ENCODE data around the gene ZFC3H1. TPM values are rescaled to one million over a fixed set of nuclear protein-coding genes. Genes with fewer than 3 reads are reported as not detected.
"Not testable (repeated sequence)": the region's sequence is repeated elsewhere in the genome, so short reads cannot be mapped to it uniquely, and the experiment has no call there.

The ZFC3H1 gene
- total and polyA plus RNA-seq, 2 donors (not counting 3 experiments of a cell fraction or from before 2014, with no cell fraction given), result 23.6 to 60.4 TPM

DNA sequence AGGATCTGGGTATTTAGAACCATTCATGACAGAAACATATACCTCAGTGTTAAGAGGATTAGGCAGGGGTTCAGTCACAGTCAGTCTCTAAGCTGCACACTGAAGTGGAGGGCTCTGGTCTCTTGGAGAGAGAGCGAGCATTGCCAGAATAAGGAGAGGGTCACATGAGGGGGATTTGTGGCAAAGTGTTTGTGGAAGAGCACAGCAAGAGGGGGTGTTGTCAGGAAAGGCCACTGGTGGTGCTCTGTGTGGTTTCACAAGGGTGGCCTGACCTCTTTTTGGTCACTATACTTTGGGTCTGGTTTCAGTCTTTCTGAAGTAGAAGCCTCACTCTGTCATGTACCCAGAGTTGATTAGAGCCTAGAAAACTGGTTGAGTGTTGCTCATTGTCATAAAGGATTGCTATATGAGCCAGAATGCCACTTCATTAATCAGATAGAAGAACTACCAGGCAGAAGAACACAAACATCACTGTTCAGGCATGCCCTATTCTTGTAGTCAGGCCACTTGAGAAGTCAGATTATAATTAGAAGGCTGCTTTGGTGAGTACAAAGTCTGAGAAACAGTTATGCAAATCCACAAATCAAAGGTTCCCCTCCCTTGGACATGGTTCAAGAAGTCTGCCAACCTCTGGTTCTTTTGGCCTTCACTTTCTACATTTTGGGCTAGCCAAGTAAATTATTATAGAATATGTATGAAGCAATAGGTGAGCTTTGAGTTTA is 30.6 kb upstream of the ZFC3H1 start:
- Histone ChIP-seq H3K9me1 (replicated peaks; ENCODE audit: control insufficient read depth, extremely low read depth, insufficient read depth, low read length) (no peaks in the 10 kb centered on the region), H3K27ac (ENCODE audit: insufficient read depth, low read depth, low read length) (no peak overlapping the region), H3K4me1 (ENCODE audit: control insufficient read depth, extremely low read depth, insufficient read depth, low read length) (no peaks in the 10 kb centered on the region), H3K4me3 (replicated peaks in 1 of 3; ENCODE audit: insufficient read depth in 1 of 3, low read depth in 1 of 3, low read length in 3 of 3) (no peak overlapping the region), H3K9ac (replicated peaks; ENCODE audit: extremely low read depth, insufficient read depth, low read length) (no peak overlapping the region), H3K79me2 (ENCODE audit: control insufficient read depth, insufficient read depth, low read length) (no peaks in the 10 kb centered on the region), H2AFZ (ENCODE audit: low read depth, low read length) (no peak overlapping the region), H3K9me3 (replicated peaks; ENCODE audit: control insufficient read depth, insufficient read depth, low read length) (no peaks in the 10 kb centered on the region), H4K20me1 (replicated peaks; ENCODE audit: control insufficient read depth, extremely low read depth, insufficient read depth, low read length) (no peaks in the 10 kb centered on the region), H3K4me2 (ENCODE audit: insufficient read depth, low read length) (no peak overlapping the region), H3K27me3 (ENCODE audit: control insufficient read depth in 2 of 2, insufficient read depth in 2 of 2, low read length in 2 of 2) (no peaks in the 10 kb centered on the region), H3K36me3 (ENCODE audit: control insufficient read depth in 2 of 2, extremely low read depth in 1 of 2, insufficient read depth in 2 of 2, low read length in 2 of 2) (peaks cover 0 to 3% of the 10 kb centered on the region in 2 experiments)
- BruUV-seq (replicated peaks), result no TSS peak
- dilution Hi-C loops (cut with MboI; ENCODE audit: extremely low pct_ligation_motif_present, low sequenced_read_pairs) (no loop called here), intact Hi-C loops (cut with micrococcal nuclease) (no loop called here)
- CTCF ChIA-PET, result interaction anchor here (0.9 kb wide), 1 partner anchor 53 kb away, joined by 3 read pairs; no protein-coding TSS in a partner anchor
- no peak for DNase-seq (ENCODE audit: low read depth, low spot score)
- no peak for FAIRE-seq
- TF ChIP-seq GATA2 (IDR thresholded peaks at IDR 0.05; ENCODE audit: insufficient read depth, insufficient read length, low read depth, low read length) (no peak), MYC (IDR thresholded peaks at IDR 0.05; ENCODE audit: low read depth, low read length) (no peak), POLR2AphosphoS5 (IDR thresholded peaks at IDR 0.05; ENCODE audit: insufficient read depth, low read depth, low read length) (no peak), POLR2A (IDR thresholded peaks at IDR 0.05; ENCODE audit: low read depth, low read length) (no peak), FOS (IDR thresholded peaks at IDR 0.05; ENCODE audit: borderline replicate concordance, insufficient read depth, low read length) (no peak), EZH2 (IDR thresholded peaks at IDR 0.05; ENCODE audit: borderline replicate concordance, low read depth, low read length, severe bottlenecking) (no peak), JUN (IDR thresholded peaks at IDR 0.05; ENCODE audit: borderline replicate concordance, insufficient read depth, insufficient read length, low read depth) (no peak)
- TF ChIP-seq, protein P1, sequence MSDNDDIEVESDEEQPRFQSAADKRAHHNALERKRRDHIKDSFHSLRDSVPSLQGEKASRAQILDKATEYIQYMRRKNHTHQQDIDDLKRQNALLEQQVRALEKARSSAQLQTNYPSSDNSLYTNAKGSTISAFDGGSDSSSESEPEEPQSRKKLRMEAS (IDR thresholded peaks at IDR 0.05; ENCODE audit: insufficient read depth, insufficient read length), result no peak
- TF ChIP-seq, protein P2, sequence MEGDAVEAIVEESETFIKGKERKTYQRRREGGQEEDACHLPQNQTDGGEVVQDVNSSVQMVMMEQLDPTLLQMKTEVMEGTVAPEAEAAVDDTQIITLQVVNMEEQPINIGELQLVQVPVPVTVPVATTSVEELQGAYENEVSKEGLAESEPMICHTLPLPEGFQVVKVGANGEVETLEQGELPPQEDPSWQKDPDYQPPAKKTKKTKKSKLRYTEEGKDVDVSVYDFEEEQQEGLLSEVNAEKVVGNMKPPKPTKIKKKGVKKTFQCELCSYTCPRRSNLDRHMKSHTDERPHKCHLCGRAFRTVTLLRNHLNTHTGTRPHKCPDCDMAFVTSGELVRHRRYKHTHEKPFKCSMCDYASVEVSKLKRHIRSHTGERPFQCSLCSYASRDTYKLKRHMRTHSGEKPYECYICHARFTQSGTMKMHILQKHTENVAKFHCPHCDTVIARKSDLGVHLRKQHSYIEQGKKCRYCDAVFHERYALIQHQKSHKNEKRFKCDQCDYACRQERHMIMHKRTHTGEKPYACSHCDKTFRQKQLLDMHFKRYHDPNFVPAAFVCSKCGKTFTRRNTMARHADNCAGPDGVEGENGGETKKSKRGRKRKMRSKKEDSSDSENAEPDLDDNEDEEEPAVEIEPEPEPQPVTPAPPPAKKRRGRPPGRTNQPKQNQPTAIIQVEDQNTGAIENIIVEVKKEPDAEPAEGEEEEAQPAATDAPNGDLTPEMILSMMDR (IDR thresholded peaks at IDR 0.05; ENCODE audit: extremely low read depth in 1 of 2, insufficient read depth in 1 of 2, low read depth in 1 of 2, low read length in 2 of 2), result no peak
- POLR2A ChIA-PET, result no interaction called here

DNA sequence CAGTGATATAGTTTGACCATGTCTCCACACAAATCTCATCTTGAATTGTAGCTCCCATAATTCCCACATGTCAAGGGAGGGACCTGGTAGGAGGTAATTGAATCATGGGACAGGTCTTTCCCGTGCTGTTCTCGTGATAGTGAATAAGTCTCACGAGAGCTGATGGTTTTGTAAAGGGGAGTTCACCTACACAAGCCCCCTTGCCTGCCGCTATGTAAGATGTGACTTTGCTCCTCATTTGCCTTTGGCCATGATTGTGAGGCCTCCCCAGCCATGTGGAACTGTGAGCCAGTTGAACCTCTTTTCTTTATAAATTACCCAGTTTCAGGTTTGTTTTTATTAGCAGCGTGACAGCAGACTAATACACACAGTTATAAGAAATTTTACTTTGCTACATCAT is 30.0 kb upstream of the ZFC3H1 start:
- H4K20me1 ChIP-seq (replicated peaks; ENCODE audit: control insufficient read depth, extremely low read depth, insufficient read depth, low read length); H3K79me2 ChIP-seq (ENCODE audit: control insufficient read depth, insufficient read depth, low read length); H3K36me3 ChIP-seq (ENCODE audit: control insufficient read depth in 2 of 2, extremely low read depth in 1 of 2, insufficient read depth in 2 of 2, low read length in 2 of 2); dilution Hi-C loops (cut with MboI; ENCODE audit: extremely low pct_ligation_motif_present, low sequenced_read_pairs); H3K9ac ChIP-seq (replicated peaks; ENCODE audit: extremely low read depth, insufficient read depth, low read length); H3K4me3 ChIP-seq (replicated peaks in 1 of 3; ENCODE audit: insufficient read depth in 1 of 3, low read depth in 1 of 3, low read length in 3 of 3); FAIRE-seq; intact Hi-C loops (cut with micrococcal nuclease); BruUV-seq (replicated peaks); H3K4me2 ChIP-seq (ENCODE audit: insufficient read depth, low read length); H3K27me3 ChIP-seq (ENCODE audit: control insufficient read depth in 2 of 2, insufficient read depth in 2 of 2, low read length in 2 of 2); POLR2A ChIA-PET; H3K4me1 ChIP-seq (ENCODE audit: control insufficient read depth, extremely low read depth, insufficient read depth, low read length); H2AFZ ChIP-seq (ENCODE audit: low read depth, low read length); H3K27ac ChIP-seq (ENCODE audit: insufficient read depth, low read depth, low read length); H3K9me1 ChIP-seq (replicated peaks; ENCODE audit: control insufficient read depth, extremely low read depth, insufficient read depth, low read length); H3K9me3 ChIP-seq (replicated peaks; ENCODE audit: control insufficient read depth, insufficient read depth, low read length); DNase-seq (ENCODE audit: low read depth, low spot score): not testable (repeated sequence)
- CTCF ChIA-PET, result interaction anchor here (0.9 kb wide), 1 partner anchor 53 kb away, joined by 3 read pairs; no protein-coding TSS in a partner anchor
